GM18867 (cell line): ENCODE data around the gene RANGAP1.
"Not testable (repeated sequence)": the region's sequence is repeated elsewhere in the genome, so short reads cannot be mapped to it uniquely, and the experiment has no call there.

Source experiments
- ATAC-seq: cut with Tn5 transposase; IDR thresholded peaks from one replicate; pipeline ENCODE4 v1.9.1; 2021; ENCODE audit warnings: mild to moderate bottlenecking, moderate library complexity; ENCODE audit not compliant: unreplicated experiment

The RANGAP1 gene

GRCh38 chr22:41261541-41262249 lies 24.3 kb downstream of the RANGAP1 start:
- no peak for ATAC-seq

- ATAC-seq, result no peak
Observed at GRCh38 chr22:41260871-41261270, 25.1 kb downstream of the RANGAP1 start.

GRCh38 chr22:41259756-41260155 lies 26.2 kb downstream of the RANGAP1 start:
- ATAC-seq, result not testable (repeated sequence)

GRCh38 chr22:41257696-41258095 lies 28.3 kb downstream of the RANGAP1 start:
- no peak for ATAC-seq

GRCh38 chr22:41256254-41257253 lies 29.4 kb downstream of the RANGAP1 start:
- ATAC-seq, result no peak

- no peak for ATAC-seq
Observed at GRCh38 chr22:41254230-41254629, 31.8 kb downstream of the RANGAP1 start.

GRCh38 chr22:41252365-41252764 lies 33.6 kb downstream of the RANGAP1 start:
- ATAC-seq, result no peak

- ATAC-seq, result no peak
Observed at GRCh38 chr22:41250127-41250526, 35.9 kb downstream of the RANGAP1 start.

- no peak for ATAC-seq
Observed at GRCh38 chr22:41249442-41249841, 36.5 kb downstream of the RANGAP1 start.

- ATAC-seq, result no peak
Observed at GRCh38 chr22:41248758-41249157, 37.2 kb downstream of the RANGAP1 start.

- no peak for ATAC-seq
Observed at GRCh38 chr22:41248314-41248713, 37.7 kb downstream of the RANGAP1 start.

- no peak for ATAC-seq
Observed at GRCh38 chr22:41247703-41248102, 38.3 kb downstream of the RANGAP1 start.

- ATAC-seq, result no peak
Observed at GRCh38 chr22:41245917-41246499, 40.0 kb downstream of the RANGAP1 start.

- no peak for ATAC-seq
Observed at GRCh38 chr22:41243361-41243760, 42.6 kb downstream of the RANGAP1 start.

GRCh38 chr22:41242396-41243117 lies 43.4 kb downstream of the RANGAP1 start:
- ATAC-seq, result no peak

GRCh38 chr22:41241133-41241676 lies 44.8 kb downstream of the RANGAP1 start:
- ATAC-seq, result no peak

GRCh38 chr22:41240377-41241132 lies 45.4 kb downstream of the RANGAP1 start, which contains the start of gene CHADL:
Gene CHADL, minus strand, starts transcription at chr22:41240931. Its CDS starts 50 bp downstream, at chr22:41240881.
- ATAC-seq, result no peak

GRCh38 chr22:41239443-41240128 lies 46.4 kb downstream of the RANGAP1 start:
- no peak for ATAC-seq
